ENCODE data around the gene DNAJC19. TPM values are rescaled to one million over a fixed set of nuclear protein-coding genes. Genes with fewer than 3 reads are reported as not detected.

Gene DNAJC19
- total RNA-seq (ENCODE audit: unreplicated experiment): 30.3 TPM
- long read RNA-seq, transcript DNAJC19-201 (6 exons, 1,454 nt): major isoform, 28 of 43 reads
- long read RNA-seq, partial matches to known transcripts: 0 of 43 reads
- long read RNA-seq, other reads (novel, unspliced or antisense): 6 of 43 reads

DNA sequence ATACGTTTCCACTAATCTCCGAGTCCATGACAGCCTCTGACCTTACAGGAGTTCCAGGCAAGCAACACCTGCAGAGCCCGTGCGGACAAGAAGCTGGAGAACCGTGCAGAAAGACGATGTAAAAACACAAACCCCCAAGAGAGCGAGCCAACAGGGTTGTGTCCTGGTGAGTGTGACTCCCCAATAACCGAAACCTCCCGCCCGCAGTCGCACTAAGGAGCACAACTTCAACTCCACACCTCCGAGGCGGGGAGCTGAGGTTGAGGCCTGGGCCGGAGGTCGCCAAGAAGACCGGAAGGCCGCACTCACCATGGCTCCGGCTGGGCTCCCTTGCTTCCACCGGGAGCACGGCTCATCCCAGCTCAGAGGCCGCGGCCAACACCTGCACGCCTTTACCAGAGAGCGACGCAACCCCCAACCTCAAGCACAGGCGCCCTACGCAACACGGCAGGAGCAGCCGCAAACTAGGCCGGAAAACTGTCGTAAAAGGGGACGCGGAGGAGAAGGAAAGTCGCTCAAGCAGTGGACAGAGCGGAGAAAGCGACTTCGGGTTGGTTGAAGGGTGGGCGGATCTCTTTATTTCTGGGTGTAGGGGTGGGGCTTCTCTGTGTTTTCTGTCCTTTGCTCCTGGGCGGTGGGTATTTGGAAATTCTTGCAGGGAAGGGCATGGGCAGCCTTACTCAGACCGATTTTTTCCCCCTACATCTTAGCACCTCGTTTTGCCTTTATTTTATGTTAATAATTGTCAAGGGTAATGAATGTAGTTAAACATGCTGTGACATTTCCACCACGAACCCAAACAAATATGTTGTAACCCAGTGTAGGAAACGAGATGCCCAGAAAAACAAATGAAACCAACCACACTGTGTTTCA is at the start of gene DNAJC19:
Gene DNAJC19 (minus strand): TSS at position 446 of the 873 bp plus-strand sequence. CDS start 134 bp downstream, at position 312.
- Mint-ChIP-seq H3K9me3 (ENCODE audit: unreplicated experiment) (peaks cover 4% of the 10 kb centered on the region), H3K36me3 (ENCODE audit: unreplicated experiment) (no peaks in the 10 kb centered on the region), H3K4me3 (ENCODE audit: unreplicated experiment) (peak within 1 kb of the TSS; percentile 100), H3K27ac (ENCODE audit: unreplicated experiment) (peak within 1 kb of the TSS; percentile 98), H3K4me1 (ENCODE audit: low read depth, unreplicated experiment) (peaks cover under 1% of the 10 kb centered on the region), H3K27me3 (ENCODE audit: unreplicated experiment) (no peaks in the 10 kb centered on the region)
- peak; percentile 89 for DNase-seq
- TF ChIP-seq, protein P1, sequence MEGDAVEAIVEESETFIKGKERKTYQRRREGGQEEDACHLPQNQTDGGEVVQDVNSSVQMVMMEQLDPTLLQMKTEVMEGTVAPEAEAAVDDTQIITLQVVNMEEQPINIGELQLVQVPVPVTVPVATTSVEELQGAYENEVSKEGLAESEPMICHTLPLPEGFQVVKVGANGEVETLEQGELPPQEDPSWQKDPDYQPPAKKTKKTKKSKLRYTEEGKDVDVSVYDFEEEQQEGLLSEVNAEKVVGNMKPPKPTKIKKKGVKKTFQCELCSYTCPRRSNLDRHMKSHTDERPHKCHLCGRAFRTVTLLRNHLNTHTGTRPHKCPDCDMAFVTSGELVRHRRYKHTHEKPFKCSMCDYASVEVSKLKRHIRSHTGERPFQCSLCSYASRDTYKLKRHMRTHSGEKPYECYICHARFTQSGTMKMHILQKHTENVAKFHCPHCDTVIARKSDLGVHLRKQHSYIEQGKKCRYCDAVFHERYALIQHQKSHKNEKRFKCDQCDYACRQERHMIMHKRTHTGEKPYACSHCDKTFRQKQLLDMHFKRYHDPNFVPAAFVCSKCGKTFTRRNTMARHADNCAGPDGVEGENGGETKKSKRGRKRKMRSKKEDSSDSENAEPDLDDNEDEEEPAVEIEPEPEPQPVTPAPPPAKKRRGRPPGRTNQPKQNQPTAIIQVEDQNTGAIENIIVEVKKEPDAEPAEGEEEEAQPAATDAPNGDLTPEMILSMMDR (IDR thresholded peaks at IDR 0.05; ENCODE audit: partially characterized antibody, unreplicated experiment): no peak

DNA sequence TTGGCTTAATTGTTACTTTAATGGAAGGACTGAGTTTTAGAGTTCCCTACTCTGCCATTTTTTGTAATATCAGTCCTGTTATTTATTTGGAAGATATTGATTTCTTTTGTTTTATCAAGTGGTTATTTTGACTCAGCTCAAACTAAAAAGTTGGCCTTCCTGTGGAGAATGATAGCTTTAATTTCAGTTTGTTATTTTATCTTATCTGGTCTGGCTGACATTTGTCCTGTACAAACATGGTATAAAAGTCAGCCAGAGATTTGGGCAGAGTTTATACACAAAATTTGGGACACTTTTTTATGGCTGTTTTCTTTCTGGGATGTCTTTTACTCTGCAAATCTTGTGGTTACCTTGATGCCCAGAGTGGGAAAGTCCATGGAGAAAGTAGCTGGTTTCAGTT is 41.4 kb upstream of the DNAJC19 start:
- Mint-ChIP-seq H3K4me1 (ENCODE audit: low read depth, unreplicated experiment) (no peaks in the 10 kb centered on the region), H3K27me3 (ENCODE audit: unreplicated experiment) (no peaks in the 10 kb centered on the region), H3K36me3 (ENCODE audit: unreplicated experiment) (no peaks in the 10 kb centered on the region), H3K9me3 (ENCODE audit: unreplicated experiment) (no peaks in the 10 kb centered on the region), H3K27ac (ENCODE audit: unreplicated experiment) (no peak overlapping the region), H3K4me3 (ENCODE audit: unreplicated experiment) (no peak overlapping the region)
- TF ChIP-seq, protein P1 (IDR thresholded peaks at IDR 0.05; ENCODE audit: partially characterized antibody, unreplicated experiment): no peak
- no peak for DNase-seq

DNA sequence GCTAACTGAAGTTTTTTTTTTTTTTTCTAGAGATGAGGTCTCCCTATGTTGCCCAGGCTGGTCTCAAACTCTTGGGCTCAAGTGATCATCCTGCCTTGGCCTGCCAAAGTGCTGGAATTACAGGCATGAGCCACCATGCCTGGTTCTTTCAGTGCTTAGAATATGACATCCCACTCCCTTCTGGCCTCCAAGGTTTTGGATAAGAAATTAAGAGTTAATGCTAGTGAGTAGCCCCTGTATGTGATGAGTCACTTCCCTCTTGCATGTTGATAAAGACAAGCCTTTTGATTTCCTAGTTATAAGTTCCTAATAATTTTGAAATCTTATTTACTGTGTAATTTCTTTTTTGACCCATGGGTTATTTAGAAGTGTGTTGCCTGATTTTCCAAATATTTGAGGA is 35.7 kb upstream of the DNAJC19 start:
- Mint-ChIP-seq H3K36me3 (ENCODE audit: unreplicated experiment) (peaks cover 3% of the 10 kb centered on the region), H3K9me3 (ENCODE audit: unreplicated experiment) (no peaks in the 10 kb centered on the region), H3K27me3 (ENCODE audit: unreplicated experiment) (no peaks in the 10 kb centered on the region), H3K4me1 (ENCODE audit: low read depth, unreplicated experiment) (no peaks in the 10 kb centered on the region), H3K27ac (ENCODE audit: unreplicated experiment) (no peak overlapping the region), H3K4me3 (ENCODE audit: unreplicated experiment) (no peak overlapping the region)
- TF ChIP-seq, protein P1 (IDR thresholded peaks at IDR 0.05; ENCODE audit: partially characterized antibody, unreplicated experiment): no peak
- DNase-seq: no peak

DNA sequence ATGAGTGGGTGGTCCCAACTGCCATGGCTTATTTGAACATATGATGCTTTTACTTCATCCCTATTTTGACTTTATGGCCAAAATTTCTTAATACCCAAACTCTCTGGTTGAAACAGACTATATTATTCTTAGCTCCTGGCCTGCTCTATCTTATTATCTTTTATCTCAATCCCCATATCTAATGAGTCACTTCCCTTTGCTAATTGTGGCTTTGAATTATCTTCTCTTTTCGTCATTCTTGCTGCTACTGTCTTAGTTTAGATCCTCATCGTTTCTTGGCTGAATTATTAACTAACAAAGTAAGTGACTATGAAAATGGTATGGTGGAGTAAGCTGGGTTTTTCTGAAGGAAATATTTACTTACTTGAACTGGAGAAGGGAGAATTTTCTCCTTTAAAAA is 28.2 kb upstream of the DNAJC19 start:
- Mint-ChIP-seq H3K27ac (ENCODE audit: unreplicated experiment) (no peak overlapping the region), H3K9me3 (ENCODE audit: unreplicated experiment) (peaks cover 3% of the 10 kb centered on the region), H3K4me1 (ENCODE audit: low read depth, unreplicated experiment) (no peaks in the 10 kb centered on the region), H3K4me3 (ENCODE audit: unreplicated experiment) (no peak overlapping the region), H3K36me3 (ENCODE audit: unreplicated experiment) (no peaks in the 10 kb centered on the region), H3K27me3 (ENCODE audit: unreplicated experiment) (no peaks in the 10 kb centered on the region)
- no peak for DNase-seq
- TF ChIP-seq, protein P1 (IDR thresholded peaks at IDR 0.05; ENCODE audit: partially characterized antibody, unreplicated experiment): no peak

DNA sequence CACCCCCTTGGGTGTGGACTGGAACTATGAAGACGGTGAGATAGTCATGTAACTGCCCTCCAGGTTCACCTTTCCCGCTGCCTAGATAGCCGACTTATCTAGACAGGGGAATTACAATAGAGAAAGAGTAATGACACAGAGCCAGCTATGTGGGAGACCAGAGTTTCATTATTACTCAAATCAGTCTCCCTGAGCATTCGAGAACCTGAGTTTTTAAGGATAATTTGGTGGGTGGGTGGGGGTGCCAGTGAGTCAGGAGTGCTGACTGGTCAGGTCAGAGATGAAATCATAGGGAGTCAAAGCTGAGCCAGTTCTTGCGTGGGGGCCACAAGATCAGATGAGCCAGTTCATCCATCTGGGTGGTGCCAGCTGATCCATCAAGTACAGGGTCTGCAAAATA is 19.7 kb upstream of the DNAJC19 start:
- DNase-seq: no peak
- no peaks in the 10 kb centered on the region for H3K4me1 Mint-ChIP-seq (ENCODE audit: low read depth, unreplicated experiment)
- no peak overlapping the region for H3K27ac Mint-ChIP-seq (ENCODE audit: unreplicated experiment)
- TF ChIP-seq, protein P1 (IDR thresholded peaks at IDR 0.05; ENCODE audit: partially characterized antibody, unreplicated experiment): no peak
- peaks cover 3% of the 10 kb centered on the region for H3K27me3 Mint-ChIP-seq (ENCODE audit: unreplicated experiment)
- peaks cover 4% of the 10 kb centered on the region for H3K36me3 Mint-ChIP-seq (ENCODE audit: unreplicated experiment)
- H3K4me3 Mint-ChIP-seq (ENCODE audit: unreplicated experiment): no peak overlapping the region
- no peaks in the 10 kb centered on the region for H3K9me3 Mint-ChIP-seq (ENCODE audit: unreplicated experiment)

Measured in glutamatergic neuron (in vitro differentiated cells).